ENCODE results near the gene DUS1L. TPM values are rescaled to one million over a fixed set of nuclear protein-coding genes. Genes with fewer than 3 reads are reported as not detected.

The DUS1L gene
- polyA plus RNA-seq, 1 of the 3 experiments (the other 2 are of a cell fraction), result 163 TPM

GRCh38 chr17:82070611-82071010 is 5.0 kb upstream of the DUS1L start:
- H3K4me2 ChIP-seq, result no peak overlapping the region
- no peaks in the 10 kb centered on the region for H3K9me2 ChIP-seq
- no peaks in the 10 kb centered on the region for H3K36me3 ChIP-seq (replicated peaks in 1 of 2; ENCODE audit: control insufficient read depth in 1 of 2, insufficient read depth in 2 of 2, low read length in 1 of 2)
- H3K79me2 ChIP-seq (ENCODE audit: insufficient read depth), result peaks cover 9% of the 10 kb centered on the region
- H3K9ac ChIP-seq, result no peak overlapping the region
- no peak overlapping the region for H3K27ac ChIP-seq (ENCODE audit: low read depth in 2 of 2, low read length in 1 of 2)
- ChIA-PET CTCF (interaction anchor here (1.3 to 4.1 kb wide), 5 partner anchors 21 to 50 kb away, joined by 3 to 15 read pairs (median 6); partner anchors contain the start of gene DCXR), POLR2A (interaction anchor here (0.7 to 1.8 kb wide), 2 partner anchors 10 to 109 kb away, joined by 3 to 4 read pairs; no protein-coding TSS in a partner anchor)
- peaks cover 14% of the 10 kb centered on the region for H3F3A ChIP-seq (replicated peaks; ENCODE audit: insufficient read depth)
- H3K27me3 ChIP-seq (ENCODE audit: insufficient read depth), result no peaks in the 10 kb centered on the region
- no peak overlapping the region for H3K4me3 ChIP-seq (ENCODE audit: low read depth in 2 of 2, low read length in 1 of 2)
- no peaks in the 10 kb centered on the region for H3K9me3 ChIP-seq
- H2AFZ ChIP-seq (ENCODE audit: low read depth), result no peak overlapping the region; the same call in 1 of the 2 replicates
- H4K20me1 ChIP-seq (ENCODE audit: insufficient read depth), result no peaks in the 10 kb centered on the region
- TF ChIP-seq NFIC (IDR thresholded peaks at IDR 0.05; ENCODE audit: borderline replicate concordance), result no peak
- no peak for TF ChIP-seq ZBTB33 (IDR thresholded peaks at IDR 0.05; ENCODE audit: borderline replicate concordance, low read depth)
- no peak for TF ChIP-seq JUND (IDR thresholded peaks at IDR 0.05)
- TF ChIP-seq, protein P1, sequence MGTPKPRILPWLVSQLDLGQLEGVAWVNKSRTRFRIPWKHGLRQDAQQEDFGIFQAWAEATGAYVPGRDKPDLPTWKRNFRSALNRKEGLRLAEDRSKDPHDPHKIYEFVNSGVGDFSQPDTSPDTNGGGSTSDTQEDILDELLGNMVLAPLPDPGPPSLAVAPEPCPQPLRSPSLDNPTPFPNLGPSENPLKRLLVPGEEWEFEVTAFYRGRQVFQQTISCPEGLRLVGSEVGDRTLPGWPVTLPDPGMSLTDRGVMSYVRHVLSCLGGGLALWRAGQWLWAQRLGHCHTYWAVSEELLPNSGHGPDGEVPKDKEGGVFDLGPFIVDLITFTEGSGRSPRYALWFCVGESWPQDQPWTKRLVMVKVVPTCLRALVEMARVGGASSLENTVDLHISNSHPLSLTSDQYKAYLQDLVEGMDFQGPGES (IDR thresholded peaks at IDR 0.05; ENCODE audit: low read depth, low read length), result no peak
- TF ChIP-seq RCOR1 (IDR thresholded peaks at IDR 0.05; ENCODE audit: low read length), result no peak
- TF ChIP-seq YY1 (IDR thresholded peaks at IDR 0.05; ENCODE audit: low read depth), result no peak
- no peak for TF ChIP-seq GATA2 (CRISPR knock-in tag; IDR thresholded peaks at IDR 0.05)
- no peak for TF ChIP-seq FOXM1 (IDR thresholded peaks at IDR 0.05; ENCODE audit: low read depth)
- TF ChIP-seq EP300 (IDR thresholded peaks at IDR 0.05; ENCODE audit: borderline replicate concordance in 1 of 2, low read depth in 1 of 2, low read length in 1 of 2), result no peak
- no peak for TF ChIP-seq POLR2AphosphoS5 (IDR thresholded peaks at IDR 0.05; ENCODE audit: low read depth, low read length)
- TF ChIP-seq, protein P2, sequence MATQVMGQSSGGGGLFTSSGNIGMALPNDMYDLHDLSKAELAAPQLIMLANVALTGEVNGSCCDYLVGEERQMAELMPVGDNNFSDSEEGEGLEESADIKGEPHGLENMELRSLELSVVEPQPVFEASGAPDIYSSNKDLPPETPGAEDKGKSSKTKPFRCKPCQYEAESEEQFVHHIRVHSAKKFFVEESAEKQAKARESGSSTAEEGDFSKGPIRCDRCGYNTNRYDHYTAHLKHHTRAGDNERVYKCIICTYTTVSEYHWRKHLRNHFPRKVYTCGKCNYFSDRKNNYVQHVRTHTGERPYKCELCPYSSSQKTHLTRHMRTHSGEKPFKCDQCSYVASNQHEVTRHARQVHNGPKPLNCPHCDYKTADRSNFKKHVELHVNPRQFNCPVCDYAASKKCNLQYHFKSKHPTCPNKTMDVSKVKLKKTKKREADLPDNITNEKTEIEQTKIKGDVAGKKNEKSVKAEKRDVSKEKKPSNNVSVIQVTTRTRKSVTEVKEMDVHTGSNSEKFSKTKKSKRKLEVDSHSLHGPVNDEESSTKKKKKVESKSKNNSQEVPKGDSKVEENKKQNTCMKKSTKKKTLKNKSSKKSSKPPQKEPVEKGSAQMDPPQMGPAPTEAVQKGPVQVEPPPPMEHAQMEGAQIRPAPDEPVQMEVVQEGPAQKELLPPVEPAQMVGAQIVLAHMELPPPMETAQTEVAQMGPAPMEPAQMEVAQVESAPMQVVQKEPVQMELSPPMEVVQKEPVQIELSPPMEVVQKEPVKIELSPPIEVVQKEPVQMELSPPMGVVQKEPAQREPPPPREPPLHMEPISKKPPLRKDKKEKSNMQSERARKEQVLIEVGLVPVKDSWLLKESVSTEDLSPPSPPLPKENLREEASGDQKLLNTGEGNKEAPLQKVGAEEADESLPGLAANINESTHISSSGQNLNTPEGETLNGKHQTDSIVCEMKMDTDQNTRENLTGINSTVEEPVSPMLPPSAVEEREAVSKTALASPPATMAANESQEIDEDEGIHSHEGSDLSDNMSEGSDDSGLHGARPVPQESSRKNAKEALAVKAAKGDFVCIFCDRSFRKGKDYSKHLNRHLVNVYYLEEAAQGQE (IDR thresholded peaks at IDR 0.05; ENCODE audit: low read depth, low read length), result no peak
- TF ChIP-seq MXI1 (IDR thresholded peaks at IDR 0.05; ENCODE audit: low read depth, low read length), result no peak
- TF ChIP-seq SMC3 (IDR thresholded peaks at IDR 0.05; ENCODE audit: low read depth, low read length), result no peak
- no peak for TF ChIP-seq TCF12 (IDR thresholded peaks at IDR 0.05)
- no peak for TF ChIP-seq MAX (IDR thresholded peaks at IDR 0.05; ENCODE audit: low read depth)
- no peak for TF ChIP-seq RFX5 (IDR thresholded peaks at IDR 0.05; ENCODE audit: low read length)
- no peak for TF ChIP-seq FOSL2 (IDR thresholded peaks at IDR 0.05; ENCODE audit: borderline replicate concordance, low read depth)
- TF ChIP-seq RXRA (IDR thresholded peaks at IDR 0.05; ENCODE audit: borderline replicate concordance, low read depth), result no peak
- no peak for TF ChIP-seq MEF2A (IDR thresholded peaks at IDR 0.05; ENCODE audit: borderline replicate concordance, low read depth)
- peaks cover 5% of the 10 kb centered on the region in 2 experiments; a peak in 2 of 4 replicates for H3K4me1 ChIP-seq (ENCODE audit: control insufficient read depth in 1 of 2, insufficient read depth in 2 of 2, low read depth in 1 of 2, low read length in 1 of 2)
- no peak for DNase-seq
